Osteoblast (primary cell): ENCODE data around the gene TTF2. TPM values are rescaled to one million over a fixed set of nuclear protein-coding genes. Genes with fewer than 3 reads are reported as not detected.
A peak's percentile ranks its signal among the peaks of the same experiment; 100 is the strongest.

Experiments
- DNase-seq: peaks from one replicate; pipeline ENCODE4 v3.0.0; 2011; ENCODE audit warnings: low spot score, mixed read lengths; ENCODE audit not compliant: insufficient read length; ENCODE audit errors: missing footprints
- H2AFZ ChIP-seq: 2 replicates; pipeline ENCODE4 v1.6.0; 2011; ENCODE audit warnings: mild to moderate bottlenecking, low read length
- H3K27ac ChIP-seq: 2 replicates; pipeline ENCODE4 v1.5.1; 2011; ENCODE audit warnings: mild to moderate bottlenecking, low read depth, low read length, moderate library complexity
- H3K27me3 ChIP-seq: 2 replicates; pipeline ENCODE4 v1.6.0; 2012; ENCODE audit warnings: mild to moderate bottlenecking, control low read depth, inconsistent platforms, low read length, moderate library complexity; ENCODE audit not compliant: insufficient read depth
- H3K36me3 ChIP-seq: 2 replicates; pipeline ENCODE4 v1.5.1; 2011; ENCODE audit warnings: mild to moderate bottlenecking, low read length, control low read depth, moderate library complexity; ENCODE audit not compliant: insufficient read depth
- H3K4me1 ChIP-seq: 2 replicates; pipeline ENCODE4 v1.5.1; 2011; ENCODE audit warnings: mild to moderate bottlenecking, low read length, control low read depth, moderate library complexity; ENCODE audit not compliant: insufficient read depth
- H3K4me2 ChIP-seq: 2 replicates; pipeline ENCODE4 v1.6.0; 2011; ENCODE audit warnings: mild to moderate bottlenecking, low read length; ENCODE audit not compliant: insufficient read depth
- H3K4me3 ChIP-seq: fragments of 200-600 bp; sonication (generic); 3 replicates; pipeline ENCODE4 v1.5.1; 2012; ENCODE audit warnings: mild to moderate bottlenecking, low read length, inconsistent platforms; ENCODE audit not compliant: insufficient read depth
- H3K79me2 ChIP-seq: 2 replicates; pipeline ENCODE4 v1.6.0; 2012; ENCODE audit warnings: mild to moderate bottlenecking, low read length, control low read depth, inconsistent platforms; ENCODE audit not compliant: insufficient read depth
- H3K9me3 ChIP-seq: 2 replicates; pipeline ENCODE4 v1.5.1; 2011; ENCODE audit warnings: low read depth, low read length, control low read depth
- H4K20me1 ChIP-seq: 2 replicates; pipeline ENCODE4 v1.6.0; 2012; ENCODE audit warnings: mild to moderate bottlenecking, low read length, control low read depth; ENCODE audit not compliant: insufficient read depth
- total RNA-seq: library from RNA; depleted of rRNA; stranded (reverse); fragments of >200 nt; gene quantifications from 2 replicates; pipeline ENCODE4 v1.2.3, GENCODE V29; 2012
- TF ChIP-seq, protein P1 (sequence below): IDR thresholded peaks from 2 replicates; pipeline ENCODE4 v1.5.1; 2011; ENCODE audit warnings: mild to moderate bottlenecking, low read depth, low read length, moderate library complexity; ENCODE audit errors: extremely low read depth

The TTF2 gene
- total RNA-seq, 1 donor: 5.4 TPM

DNA sequence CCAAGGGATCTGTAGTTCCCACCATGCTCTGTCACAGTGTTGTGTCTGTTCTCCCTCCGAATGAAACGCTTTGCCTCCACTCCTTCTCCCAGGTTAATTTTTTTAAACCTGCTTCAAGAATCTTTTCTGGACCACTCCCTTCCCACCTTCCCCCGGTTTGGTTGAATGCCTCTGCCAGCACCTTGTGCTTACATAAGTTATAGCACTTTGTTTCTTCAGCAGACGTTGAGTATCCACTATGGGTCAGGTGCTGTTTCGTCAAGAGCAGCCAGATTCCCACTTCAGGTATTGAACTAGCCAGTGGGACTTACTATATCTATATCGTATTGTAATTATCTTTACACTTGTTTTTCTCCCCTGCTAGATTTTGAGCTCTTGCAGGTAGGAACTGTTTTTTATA, 27.6 kb downstream of the TTF2 start:
- no peaks in the 10 kb centered on the region for H3K27me3 ChIP-seq
- peaks cover 7% of the 10 kb centered on the region for H3K36me3 ChIP-seq
- TF ChIP-seq, protein P1, sequence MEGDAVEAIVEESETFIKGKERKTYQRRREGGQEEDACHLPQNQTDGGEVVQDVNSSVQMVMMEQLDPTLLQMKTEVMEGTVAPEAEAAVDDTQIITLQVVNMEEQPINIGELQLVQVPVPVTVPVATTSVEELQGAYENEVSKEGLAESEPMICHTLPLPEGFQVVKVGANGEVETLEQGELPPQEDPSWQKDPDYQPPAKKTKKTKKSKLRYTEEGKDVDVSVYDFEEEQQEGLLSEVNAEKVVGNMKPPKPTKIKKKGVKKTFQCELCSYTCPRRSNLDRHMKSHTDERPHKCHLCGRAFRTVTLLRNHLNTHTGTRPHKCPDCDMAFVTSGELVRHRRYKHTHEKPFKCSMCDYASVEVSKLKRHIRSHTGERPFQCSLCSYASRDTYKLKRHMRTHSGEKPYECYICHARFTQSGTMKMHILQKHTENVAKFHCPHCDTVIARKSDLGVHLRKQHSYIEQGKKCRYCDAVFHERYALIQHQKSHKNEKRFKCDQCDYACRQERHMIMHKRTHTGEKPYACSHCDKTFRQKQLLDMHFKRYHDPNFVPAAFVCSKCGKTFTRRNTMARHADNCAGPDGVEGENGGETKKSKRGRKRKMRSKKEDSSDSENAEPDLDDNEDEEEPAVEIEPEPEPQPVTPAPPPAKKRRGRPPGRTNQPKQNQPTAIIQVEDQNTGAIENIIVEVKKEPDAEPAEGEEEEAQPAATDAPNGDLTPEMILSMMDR: no peak
- no peaks in the 10 kb centered on the region for H4K20me1 ChIP-seq
- no peaks in the 10 kb centered on the region for H3K79me2 ChIP-seq
- no peak overlapping the region for H3K4me2 ChIP-seq
- DNase-seq: no peak
- H3K4me1 ChIP-seq: peaks cover 3% of the 10 kb centered on the region
- no peak overlapping the region for H3K4me3 ChIP-seq
- H2AFZ ChIP-seq: no peak overlapping the region
- H3K27ac ChIP-seq: no peak overlapping the region
- H3K9me3 ChIP-seq: no peaks in the 10 kb centered on the region

DNA sequence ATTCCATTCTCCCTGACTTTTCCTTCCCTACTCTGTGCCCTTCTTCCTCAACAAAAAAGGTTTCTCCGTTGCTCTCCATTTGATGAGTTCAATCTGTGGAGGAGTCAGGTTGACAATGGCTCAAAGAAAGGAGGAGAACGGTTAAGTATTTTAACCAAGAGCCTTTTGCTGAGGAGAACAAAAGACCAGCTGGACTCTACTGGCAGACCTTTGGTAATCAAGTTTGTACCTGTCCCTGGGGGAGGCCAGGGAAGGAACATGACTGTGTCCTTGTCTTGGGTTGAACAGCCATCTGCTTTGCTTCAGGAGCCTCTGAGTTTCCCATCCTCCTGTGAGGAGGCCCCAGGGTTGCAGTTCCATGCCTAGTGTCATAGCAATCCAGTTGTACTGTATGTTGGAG, 29.9 kb downstream of the TTF2 start:
- no peak for DNase-seq
- TF ChIP-seq, protein P1: no peak
- H3K36me3 ChIP-seq: peaks cover 7% of the 10 kb centered on the region
- H2AFZ ChIP-seq: no peak overlapping the region
- no peaks in the 10 kb centered on the region for H3K79me2 ChIP-seq
- no peaks in the 10 kb centered on the region for H4K20me1 ChIP-seq
- H3K4me3 ChIP-seq: no peak overlapping the region
- H3K4me1 ChIP-seq: peaks cover 23% of the 10 kb centered on the region
- H3K9me3 ChIP-seq: no peaks in the 10 kb centered on the region
- no peak overlapping the region for H3K4me2 ChIP-seq
- H3K27ac ChIP-seq: no peak overlapping the region
- H3K27me3 ChIP-seq: no peaks in the 10 kb centered on the region

DNA sequence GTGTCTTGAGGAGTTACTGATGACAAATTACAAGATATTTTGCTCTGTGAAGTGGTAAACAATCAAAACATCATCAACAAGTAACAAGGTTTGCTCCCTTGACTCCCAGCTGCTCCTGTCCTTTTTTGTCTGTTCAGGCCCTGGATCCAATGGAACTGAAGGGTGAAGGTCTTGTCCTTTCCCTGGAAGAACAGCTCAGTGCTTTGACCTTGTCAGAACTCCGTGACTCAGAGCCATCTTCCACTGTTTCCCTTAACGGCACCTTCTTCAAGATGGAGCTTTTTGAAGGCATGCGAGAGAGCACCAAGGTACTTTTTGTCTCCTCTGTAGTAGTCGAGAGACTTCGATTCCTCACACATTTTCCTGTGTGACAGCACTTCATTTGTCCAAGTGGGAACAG, 32.5 kb downstream of the TTF2 start:
- no peaks in the 10 kb centered on the region for H3K79me2 ChIP-seq
- H3K4me3 ChIP-seq: no peak overlapping the region
- H2AFZ ChIP-seq: peak overlapping the region; percentile 48
- peaks cover 7% of the 10 kb centered on the region for H3K36me3 ChIP-seq
- H3K27ac ChIP-seq: peak overlapping the region; percentile 93
- no peaks in the 10 kb centered on the region for H4K20me1 ChIP-seq
- TF ChIP-seq, protein P1: no peak
- peak overlapping the region; percentile 40 for H3K4me2 ChIP-seq
- no peaks in the 10 kb centered on the region for H3K27me3 ChIP-seq
- no peaks in the 10 kb centered on the region for H3K9me3 ChIP-seq
- DNase-seq: no peak
- H3K4me1 ChIP-seq: peaks cover 43% of the 10 kb centered on the region

DNA sequence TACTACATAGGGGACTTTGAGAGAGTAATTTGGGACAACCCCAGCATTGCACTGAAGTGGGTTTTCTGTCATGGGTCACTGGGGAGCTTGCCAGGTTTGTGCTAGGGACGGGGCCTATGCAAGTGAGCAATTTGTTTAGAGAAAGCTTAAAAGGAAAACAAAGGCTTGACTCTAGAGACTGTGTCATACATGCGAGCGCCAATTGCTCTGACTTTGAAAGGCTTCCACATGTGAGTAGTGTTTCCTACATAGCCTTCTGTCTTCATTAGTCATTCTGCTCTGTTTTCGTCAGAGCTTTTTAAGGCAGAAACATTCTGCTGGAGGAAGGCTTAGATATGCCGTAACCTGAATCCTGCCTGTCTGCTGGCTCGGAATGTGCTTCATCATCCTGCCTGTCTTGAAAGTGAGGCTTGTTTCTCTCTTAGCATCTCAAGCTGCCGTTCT, 33.0 kb downstream of the TTF2 start:
- TF ChIP-seq, protein P1: no peak
- no peak overlapping the region for H2AFZ ChIP-seq
- no peaks in the 10 kb centered on the region for H3K79me2 ChIP-seq
- H4K20me1 ChIP-seq: no peaks in the 10 kb centered on the region
- H3K9me3 ChIP-seq: no peaks in the 10 kb centered on the region
- peak overlapping the region; percentile 13 for H3K4me3 ChIP-seq
- peaks cover 44% of the 10 kb centered on the region for H3K4me1 ChIP-seq
- peak overlapping the region; percentile 93 for H3K27ac ChIP-seq
- H3K27me3 ChIP-seq: no peaks in the 10 kb centered on the region
- peaks cover 7% of the 10 kb centered on the region for H3K36me3 ChIP-seq
- peak overlapping the region; percentile 40 for H3K4me2 ChIP-seq
- DNase-seq: peak; percentile 90
